ENCODE data around the gene DNAI4. TPM values are rescaled to one million over a fixed set of nuclear protein-coding genes. Genes with fewer than 3 reads are reported as not detected.

DNAI4 gene, protein sequence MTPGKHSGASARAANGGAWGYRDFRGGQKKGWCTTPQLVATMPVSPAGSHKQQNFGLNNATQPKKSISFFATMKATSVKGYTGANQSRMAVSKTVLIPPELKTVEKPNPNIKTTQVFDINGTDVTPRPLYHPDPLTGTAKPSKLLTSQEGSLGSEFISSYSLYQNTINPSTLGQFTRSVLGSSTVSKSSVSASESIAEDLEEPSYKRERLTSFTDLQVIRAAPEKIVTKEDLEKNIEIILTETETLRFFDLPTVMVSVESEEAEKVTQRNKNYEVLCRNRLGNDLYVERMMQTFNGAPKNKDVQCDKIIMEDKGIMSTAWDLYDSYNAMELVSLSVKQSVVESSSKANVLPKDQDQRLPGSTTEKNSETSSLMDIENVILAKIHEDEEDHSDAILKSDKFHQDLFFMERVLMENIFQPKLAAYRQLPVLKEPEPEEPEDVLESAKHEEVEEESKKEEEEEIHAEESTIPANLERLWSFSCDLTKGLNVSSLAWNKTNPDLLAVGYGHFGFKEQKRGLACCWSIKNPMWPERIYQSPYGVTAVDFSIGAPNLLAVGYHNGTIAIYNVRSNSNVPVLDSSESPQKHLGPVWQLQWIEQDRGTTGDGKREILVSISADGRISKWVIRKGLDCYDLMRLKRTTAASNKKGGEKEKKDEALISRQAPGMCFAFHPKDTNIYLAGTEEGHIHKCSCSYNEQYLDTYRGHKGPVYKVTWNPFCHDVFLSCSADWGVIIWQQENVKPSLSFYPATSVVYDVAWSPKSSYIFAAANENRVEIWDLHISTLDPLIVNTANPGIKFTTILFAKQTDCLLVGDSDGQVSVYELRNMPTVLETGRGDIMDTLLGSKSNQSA
- 0.29 to 3.0 TPM (median 0.88 TPM) in 5 replicates for total RNA-seq (2022; extraction: Qiagen RNA extraction; ENCODE audit: low read depth)

DNA sequence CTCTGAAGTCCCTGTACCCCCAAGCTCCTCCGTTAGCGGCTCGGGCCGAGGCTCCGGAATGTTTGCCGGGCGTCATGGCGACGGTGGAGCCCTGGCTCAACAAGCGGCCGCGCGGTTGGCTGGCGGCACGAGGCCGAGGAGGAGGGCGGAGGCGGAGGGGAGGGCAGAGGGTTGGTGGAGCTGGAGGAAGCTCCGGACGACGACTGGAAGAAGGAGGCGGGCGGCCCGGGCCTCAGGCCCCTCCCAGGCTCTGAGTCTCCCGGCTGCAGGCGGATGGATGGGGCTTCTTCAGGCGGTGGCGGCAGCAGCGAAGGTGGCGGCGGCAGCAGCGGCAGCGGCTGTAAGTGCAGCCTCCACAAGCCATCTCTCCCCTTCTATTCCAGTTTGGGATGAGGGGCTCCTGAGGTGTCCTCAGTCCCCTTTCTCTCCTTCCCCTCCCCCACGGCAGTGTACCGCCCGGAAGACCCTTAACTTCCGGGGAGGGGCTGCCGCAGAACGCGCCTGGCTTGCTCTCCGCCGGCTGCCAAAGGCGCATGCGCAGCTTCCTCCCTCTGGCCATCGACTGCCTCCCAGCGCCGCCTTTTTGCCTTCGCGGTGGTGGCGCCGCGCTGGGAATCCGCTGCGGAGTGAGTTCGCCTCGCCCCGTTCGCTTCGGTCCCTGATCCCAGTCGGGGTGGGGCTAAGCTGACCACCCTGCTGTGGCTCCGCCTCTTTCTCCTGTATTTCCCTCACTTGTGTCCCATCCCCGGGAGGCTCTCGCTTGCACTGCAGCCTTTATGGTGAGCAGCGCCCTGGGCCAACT is at the start of gene DNAI4, which contains the start of gene MIER1:
TSS of gene DNAI4 (minus strand) at position 101 of the 802 bp plus-strand sequence. CDS start at position 76, 25 bp downstream.
TSS of gene MIER1 (plus strand) at position 235 of the 802 bp plus-strand sequence. CDS start at position 274, 39 bp downstream.

Other genes starting within 250 kb of the DNAI4 start
- not detected in 5 replicates for gene DYNLT5, start 172.4 kb downstream of the DNAI4 start, total RNA-seq (2022; extraction: Qiagen RNA extraction; ENCODE audit: low read depth)
- gene INSL5, start 123.6 kb downstream of the DNAI4 start, total RNA-seq (2022; extraction: Qiagen RNA extraction; ENCODE audit: low read depth): not detected in 5 replicates
- 7.4 to 11.7 TPM (median 10.5 TPM) in 5 replicates for gene MIER1, start 134 bp upstream of the DNAI4 start, total RNA-seq (2022; extraction: Qiagen RNA extraction; ENCODE audit: low read depth)
- 6.6 to 8.5 TPM (median 7.6 TPM) in 5 replicates for gene SLC35D1, start 129.3 kb upstream of the DNAI4 start, total RNA-seq (2022; extraction: Qiagen RNA extraction; ENCODE audit: low read depth)
- gene C1orf141, start 210.1 kb upstream of the DNAI4 start, total RNA-seq (2022; extraction: Qiagen RNA extraction; ENCODE audit: low read depth): not detected in 5 replicates
- not detected in 5 replicates for gene IL23R, start 241.6 kb upstream of the DNAI4 start, total RNA-seq (2022; extraction: Qiagen RNA extraction; ENCODE audit: low read depth)